Naive B cell (primary cell): ENCODE results near the gene C4orf46. TPM values are rescaled to one million over a fixed set of nuclear protein-coding genes. Genes with fewer than 3 reads are reported as not detected.

Experiments
- ATAC-seq, 2 donors: fragments of 150-1000 bp; cut with Tn5 transposase; 2 replicates each; pipeline ENCODE4 v1.10.0; 2021; ENCODE audit warnings: low read depth in 2 of 2, mild to moderate bottlenecking in 2 of 2, moderate library complexity in 2 of 2
- DNase-seq: peaks from one replicate; pipeline ENCODE4 v3.0.0; 2022
- H3K27ac Mint-ChIP-seq, 6 donors: one replicate each; pipeline ENCODE4 v1.8.0; 2020 to 2022; ENCODE audit warnings: mild to moderate bottlenecking in 6 of 6, mixed read lengths in 6 of 6, moderate library complexity in 5 of 6, inconsistent platforms in 2 of 6
- H3K27me3 Mint-ChIP-seq, 3 donors: one replicate each; pipeline ENCODE4 v1.8.0; 2021 to 2022; ENCODE audit warnings: mixed read lengths in 3 of 3, mild to moderate bottlenecking in 1 of 3
- H3K36me3 Mint-ChIP-seq, 2 donors: one replicate each; pipeline ENCODE4 v1.8.0; 2020 to 2022; ENCODE audit warnings: mixed read lengths in 2 of 2, inconsistent platforms in 1 of 2, mild to moderate bottlenecking in 1 of 2
- H3K4me1 Mint-ChIP-seq, 3 donors: one replicate each; pipeline ENCODE4 v1.8.0; 2020 to 2022; ENCODE audit warnings: mixed read lengths in 3 of 3, inconsistent platforms in 1 of 3, mild to moderate bottlenecking in 1 of 3, moderate library complexity in 1 of 3
- H3K4me3 Mint-ChIP-seq, 8 donors: one replicate each; pipeline ENCODE4 v1.8.0; 2020 to 2022; ENCODE audit warnings: mild to moderate bottlenecking in 8 of 8, mixed read lengths in 8 of 8, moderate library complexity in 8 of 8, inconsistent platforms in 2 of 8
- H3K9me3 Mint-ChIP-seq, 7 donors: one replicate each; pipeline ENCODE4 v1.8.0; 2020 to 2022; ENCODE audit warnings: mixed read lengths in 7 of 7, mild to moderate bottlenecking in 5 of 7, inconsistent platforms in 2 of 7, moderate library complexity in 1 of 7
- polyA plus RNA-seq, 6 donors: library from polyadenylated mRNA; unstranded; fragments of 300-500 nt; fragmentation: Illumina TruSeq; gene quantifications; one replicate each; pipeline ENCODE4 v1.2.3, GENCODE V29; 2021; ENCODE audit warnings: low read depth in 6 of 6

The C4orf46 gene
- polyA plus RNA-seq, 6 donors from 2014 or later, result 4.6 to 7.2 (median 5.6) TPM

DNA sequence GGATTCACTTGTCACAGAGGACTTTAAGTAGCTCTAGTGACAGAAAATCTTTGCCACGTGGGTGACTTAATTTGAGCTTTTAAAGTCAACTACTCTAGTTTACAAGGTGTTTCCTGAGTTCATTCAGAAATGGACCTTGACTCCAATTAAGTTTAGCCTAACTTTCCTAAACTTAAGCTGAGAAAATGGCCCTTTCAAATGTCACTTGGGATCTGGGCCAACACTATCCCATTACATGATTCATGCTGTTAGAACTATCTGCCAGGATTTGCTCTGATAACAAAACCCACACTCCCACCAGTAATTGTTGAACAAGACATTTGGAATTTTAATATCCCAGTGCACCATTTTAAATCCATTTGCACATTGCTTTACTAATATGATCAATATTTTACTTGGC lies 40.8 kb downstream of the C4orf46 start:
- Mint-ChIP-seq H3K27me3 (peaks cover 6 to 13% (median 8%) of the 10 kb centered on the region in 3 donors), H3K4me1 (no peaks in the 10 kb centered on the region), H3K27ac (no peak overlapping the region), H3K4me3 (no peak overlapping the region), H3K36me3 (no peaks in the 10 kb centered on the region), H3K9me3 (no peaks in the 10 kb centered on the region)
- DNase-seq, result no peak
- ATAC-seq, result no peak

GRCh38 chr4:158625544-158625943 lies 46.1 kb downstream of the C4orf46 start:
- H3K4me1 Mint-ChIP-seq, result no peaks in the 10 kb centered on the region

GRCh38 chr4:158624889-158625478 lies 46.7 kb downstream of the C4orf46 start:
- peak; percentile 37 to 47 for ATAC-seq
- H3K27me3 Mint-ChIP-seq, result peaks cover 0 to 16% (median 10%) of the 10 kb centered on the region in 3 donors
- no peaks in the 10 kb centered on the region for H3K36me3 Mint-ChIP-seq
- H3K9me3 Mint-ChIP-seq, result peaks cover 0 to 2% (median 0%) of the 10 kb centered on the region in 7 donors
- no peak overlapping the region for H3K4me3 Mint-ChIP-seq
- peak; percentile 3 for DNase-seq
- H3K27ac Mint-ChIP-seq, result no peak overlapping the region
- no peaks in the 10 kb centered on the region for H3K4me1 Mint-ChIP-seq

More at GRCh38 chr4:158625544-158625943, 46.1 kb downstream of the C4orf46 start:
- H3K4me3 Mint-ChIP-seq, result no peak overlapping the region
- H3K36me3 Mint-ChIP-seq, result no peaks in the 10 kb centered on the region
- peaks cover 0 to 2% (median 0%) of the 10 kb centered on the region in 7 donors for H3K9me3 Mint-ChIP-seq
- H3K27ac Mint-ChIP-seq, result no peak overlapping the region
- no peak for DNase-seq
- no peak for ATAC-seq
- H3K27me3 Mint-ChIP-seq, result peaks cover 0 to 10% (median 10%) of the 10 kb centered on the region in 3 donors

DNA sequence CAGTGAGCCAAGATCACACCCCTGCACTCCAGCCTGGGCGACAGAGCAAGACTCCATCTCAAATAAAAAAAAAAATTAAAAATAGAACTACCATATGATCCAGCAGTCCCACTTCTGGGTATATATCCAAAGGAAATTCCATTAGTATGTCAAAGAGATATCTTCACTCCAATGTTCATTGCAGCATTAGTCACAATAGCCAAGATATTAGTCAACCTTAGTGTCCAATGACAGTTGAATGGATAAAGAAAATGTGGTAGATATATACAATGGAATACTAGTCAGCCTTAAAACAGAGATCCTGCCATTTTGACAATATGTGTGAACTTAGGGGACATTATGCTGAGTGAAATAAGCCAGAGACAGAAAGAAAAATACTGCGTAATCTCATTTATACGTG lies 49.4 kb downstream of the C4orf46 start:
- H3K27ac Mint-ChIP-seq, result no peak overlapping the region

GRCh38 chr4:158621729-158622128 lies 50.0 kb downstream of the C4orf46 start:
- Mint-ChIP-seq H3K9me3 (peaks cover 0 to 2% (median 0%) of the 10 kb centered on the region in 7 donors), H3K27ac (no peak overlapping the region), H3K4me1 (no peaks in the 10 kb centered on the region), H3K27me3 (peaks cover 0 to 19% (median 10%) of the 10 kb centered on the region in 3 donors), H3K36me3 (no peaks in the 10 kb centered on the region), H3K4me3 (no peak overlapping the region)
- ATAC-seq (no peak), DNase-seq (no peak)

More for the DNA sequence above, 49.4 kb downstream of the C4orf46 start:
- DNase-seq (no peak), ATAC-seq (no peak)
- Mint-ChIP-seq H3K27me3 (peaks cover 0 to 19% (median 10%) of the 10 kb centered on the region in 3 donors), H3K36me3 (no peaks in the 10 kb centered on the region), H3K9me3 (peaks cover 0 to 2% (median 0%) of the 10 kb centered on the region in 7 donors), H3K4me3 (no peak overlapping the region), H3K4me1 (no peaks in the 10 kb centered on the region)

- H3K27me3 Mint-ChIP-seq, result peaks cover 4 to 26% (median 19%) of the 10 kb centered on the region in 3 donors
- H3K4me1 Mint-ChIP-seq, result no peaks in the 10 kb centered on the region
- no peak overlapping the region for H3K4me3 Mint-ChIP-seq
- no peak for ATAC-seq
- no peak overlapping the region for H3K27ac Mint-ChIP-seq
- peaks cover 0 to 6% of the 10 kb centered on the region in 2 donors for H3K36me3 Mint-ChIP-seq
- DNase-seq, result no peak
- H3K9me3 Mint-ChIP-seq, result peaks cover 0 to 2% (median 0%) of the 10 kb centered on the region in 7 donors
Measured at GRCh38 chr4:158617956-158618355, 53.7 kb downstream of the C4orf46 start.

Other genes starting within 250 kb of the C4orf46 start
- gene RXFP1, start 150.0 kb downstream of the C4orf46 start, polyA plus RNA-seq, result not detected
- 1 to 10 TPM; 2.1 to 8.0 (median 5.5) TPM for gene ETFDH, start 409 bp upstream of the C4orf46 start, polyA plus RNA-seq
- gene PPID, start 51.5 kb upstream of the C4orf46 start, polyA plus RNA-seq, result 10 to 100 TPM; 30.5 to 49.0 (median 46.0) TPM
- not detected for gene FNIP2, start 97.1 kb upstream of the C4orf46 start, polyA plus RNA-seq